ENCODE measurements around the gene HEXIM1. TPM values are rescaled to one million over a fixed set of nuclear protein-coding genes. Genes with fewer than 3 reads are reported as not detected.

The HEXIM1 gene
- total RNA-seq, 1 donor from 2014 or later, result 23.7 TPM

- Histone ChIP-seq H3K27me3 (no peaks in the 10 kb centered on the region), H3K4me3 (no peak overlapping the region), H3K9me3 (no peaks in the 10 kb centered on the region), H3K4me1 (peaks cover 10 to 19% of the 10 kb centered on the region in 2 donors), H3K36me3 (peaks cover 53 to 72% of the 10 kb centered on the region in 2 donors), H3K27ac (peak overlapping the region in 1 of 2 donors; percentile 2)
- intact Hi-C loops (cut with DNase I), result no loop called here
- DNase-seq (ENCODE audit: low spot score in 2 of 2), result peak in 1 of 2 donors; percentile 60
- TF ChIP-seq CTCF (IDR thresholded peaks at IDR 0.05), result no peak
Measured at GRCh38 chr17:45118691-45119090, 29.6 kb upstream of the HEXIM1 start.

- Histone ChIP-seq H3K27ac (no peak overlapping the region), H3K4me3 (no peak overlapping the region), H3K9me3 (no peaks in the 10 kb centered on the region), H3K36me3 (peaks cover 46 to 59% of the 10 kb centered on the region in 2 donors), H3K27me3 (no peaks in the 10 kb centered on the region), H3K4me1 (peaks cover 16 to 31% of the 10 kb centered on the region in 2 donors)
- no peak for TF ChIP-seq CTCF (IDR thresholded peaks at IDR 0.05)
- intact Hi-C loops (cut with DNase I), result no loop called here
- no peak for DNase-seq (ENCODE audit: low spot score in 2 of 2)
Measured at GRCh38 chr17:45119964-45120363, 28.3 kb upstream of the HEXIM1 start.

GRCh38 chr17:45120558-45120957 is 27.7 kb upstream of the HEXIM1 start:
- Histone ChIP-seq H3K4me1 (peaks cover 16 to 31% of the 10 kb centered on the region in 2 donors), H3K36me3 (peaks cover 45 to 53% of the 10 kb centered on the region in 2 donors), H3K9me3 (no peaks in the 10 kb centered on the region), H3K27me3 (no peaks in the 10 kb centered on the region), H3K27ac (no peak overlapping the region), H3K4me3 (no peak overlapping the region)
- intact Hi-C loops (cut with DNase I), result no loop called here
- TF ChIP-seq CTCF (IDR thresholded peaks at IDR 0.05), result no peak
- DNase-seq (ENCODE audit: low spot score in 2 of 2), result no peak

- no peak for DNase-seq (ENCODE audit: low spot score in 2 of 2)
- H3K9me3 ChIP-seq, result no peaks in the 10 kb centered on the region
- peak overlapping the region; percentile 79 to 87 for H3K27ac ChIP-seq
- no peaks in the 10 kb centered on the region for H3K27me3 ChIP-seq
- peaks cover 16 to 31% of the 10 kb centered on the region in 2 donors for H3K4me1 ChIP-seq
- peaks cover 42 to 50% of the 10 kb centered on the region in 2 donors for H3K36me3 ChIP-seq
- H3K4me3 ChIP-seq, result no peak overlapping the region
- no peak for TF ChIP-seq CTCF (IDR thresholded peaks at IDR 0.05)
- intact Hi-C loops (cut with DNase I), result no loop called here
Measured at GRCh38 chr17:45121055-45121454, 27.2 kb upstream of the HEXIM1 start.

- Histone ChIP-seq H3K4me1 (peaks cover 20 to 50% of the 10 kb centered on the region in 2 donors), H3K36me3 (peaks cover 24 to 29% of the 10 kb centered on the region in 2 donors), H3K27ac (peak overlapping the region; percentile 79 to 87), H3K27me3 (no peaks in the 10 kb centered on the region), H3K4me3 (no peak overlapping the region), H3K9me3 (no peaks in the 10 kb centered on the region)
- TF ChIP-seq CTCF (IDR thresholded peaks at IDR 0.05), result no peak
- no peak for DNase-seq (ENCODE audit: low spot score in 2 of 2)
- intact Hi-C loops (cut with DNase I), result no loop called here
Measured at GRCh38 chr17:45123076-45123770, 25.1 kb upstream of the HEXIM1 start.

All from ascending aorta (tissue), 2 donors.